HG03135 (cell line): ENCODE results near the gene SMCO4.

Source experiments
- ATAC-seq: cut with Tn5 transposase; IDR thresholded peaks from one replicate; pipeline ENCODE4 v1.9.1; 2021; ENCODE audit warnings: mild to moderate bottlenecking, moderate library complexity; ENCODE audit not compliant: unreplicated experiment

Gene SMCO4

DNA sequence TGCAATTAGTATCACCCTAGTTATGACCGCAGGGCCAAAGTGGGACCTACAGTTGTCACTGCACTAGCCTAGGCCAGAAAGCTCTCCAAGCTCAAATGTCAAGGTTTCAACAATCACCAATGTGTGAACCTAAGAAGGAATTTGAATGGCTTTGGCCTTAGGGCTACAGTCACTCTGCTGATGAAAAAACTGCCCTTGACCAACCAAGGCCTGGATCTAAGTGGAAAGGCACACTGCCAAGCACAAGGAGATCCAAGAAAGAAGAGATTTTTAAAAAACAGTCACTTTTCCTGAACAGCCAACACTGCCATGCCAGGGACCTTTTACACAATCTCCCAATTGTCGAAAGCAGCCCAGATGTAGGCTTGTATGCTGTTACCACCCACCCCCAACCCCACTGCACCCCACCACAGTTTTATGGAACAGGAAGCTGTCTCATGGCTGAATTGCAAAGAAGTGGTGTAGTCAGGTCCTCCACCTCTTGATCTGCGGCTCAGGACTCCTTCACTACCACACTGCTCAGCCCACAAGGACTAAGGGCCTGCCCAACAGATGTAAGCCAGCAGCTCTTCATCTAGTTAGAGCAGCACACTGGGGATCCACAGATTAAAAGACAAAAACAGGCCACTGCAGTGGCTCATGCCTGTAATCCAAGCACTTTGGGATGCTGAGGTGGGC is 32.9 kb downstream of the SMCO4 start:
- ATAC-seq, result no peak

DNA sequence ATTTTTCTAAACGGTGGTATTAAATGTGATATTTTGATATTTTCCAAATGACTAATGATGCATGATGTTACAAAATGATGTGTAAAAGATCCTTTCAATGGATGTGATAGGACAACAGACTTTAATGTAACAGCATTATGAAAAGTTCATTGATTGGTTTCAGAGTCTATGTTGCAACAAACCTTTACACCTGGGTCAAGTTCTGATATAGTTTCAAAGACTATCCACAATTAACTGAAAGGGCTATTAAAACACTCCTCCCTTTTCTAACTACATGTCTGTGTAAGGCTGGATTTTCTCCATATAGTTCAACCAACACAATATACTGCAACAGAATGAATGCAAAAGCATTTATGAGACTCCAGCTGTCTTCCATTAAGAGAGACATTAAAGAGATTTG is 35.7 kb downstream of the SMCO4 start:
- ATAC-seq, result no peak

- no peak for ATAC-seq
These were observed 37.5 kb downstream of the SMCO4 start for GRCh38 chr11:93505703-93506102.

DNA sequence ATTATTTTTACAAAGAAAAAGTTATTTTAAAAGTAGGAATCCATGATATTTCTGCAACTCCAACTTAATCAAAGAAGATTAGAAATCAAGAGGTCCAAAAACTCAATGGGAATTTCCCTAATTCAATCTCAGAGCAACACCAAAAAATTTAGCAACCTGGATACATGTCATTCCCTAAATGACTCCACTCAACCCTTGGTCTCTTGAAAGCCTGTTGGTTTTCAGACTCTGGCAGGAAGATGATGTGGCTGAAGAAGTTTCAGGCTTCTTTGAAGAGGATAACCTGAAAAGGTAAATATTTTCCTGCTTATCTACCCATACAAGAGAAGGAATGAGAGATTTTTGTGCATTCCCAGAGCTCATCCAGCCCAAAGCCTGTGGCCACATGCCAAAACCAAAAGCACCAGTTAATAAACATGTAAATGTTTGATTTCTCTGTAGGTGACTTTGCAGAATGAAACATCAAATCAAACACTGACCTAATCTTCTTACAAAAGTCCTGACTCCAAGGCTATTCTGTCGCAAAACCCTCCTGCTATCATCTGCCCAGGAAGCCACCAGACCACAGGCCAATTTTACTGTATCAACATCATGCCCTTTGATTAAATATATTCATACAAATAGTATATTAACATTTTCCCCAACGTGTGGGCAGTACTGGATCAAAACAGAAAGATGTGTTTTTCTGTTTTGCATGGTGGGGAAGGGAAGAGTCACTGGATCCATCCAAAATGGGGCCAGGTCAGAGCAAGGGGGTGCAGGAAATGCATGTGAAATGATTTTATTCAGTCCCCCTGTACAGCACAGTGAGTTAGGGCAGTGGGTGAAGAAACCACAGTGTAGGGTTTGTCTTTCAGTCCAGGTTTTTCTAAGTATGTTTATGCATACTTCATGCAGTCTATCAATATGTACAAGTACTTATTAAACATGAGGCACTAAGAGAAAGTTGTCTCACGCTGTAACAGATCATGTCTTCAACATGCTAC is 38.8 kb downstream of the SMCO4 start:
- ATAC-seq, result no peak

- no peak for ATAC-seq
These were observed 41.3 kb downstream of the SMCO4 start for GRCh38 chr11:93501856-93502255.

DNA sequence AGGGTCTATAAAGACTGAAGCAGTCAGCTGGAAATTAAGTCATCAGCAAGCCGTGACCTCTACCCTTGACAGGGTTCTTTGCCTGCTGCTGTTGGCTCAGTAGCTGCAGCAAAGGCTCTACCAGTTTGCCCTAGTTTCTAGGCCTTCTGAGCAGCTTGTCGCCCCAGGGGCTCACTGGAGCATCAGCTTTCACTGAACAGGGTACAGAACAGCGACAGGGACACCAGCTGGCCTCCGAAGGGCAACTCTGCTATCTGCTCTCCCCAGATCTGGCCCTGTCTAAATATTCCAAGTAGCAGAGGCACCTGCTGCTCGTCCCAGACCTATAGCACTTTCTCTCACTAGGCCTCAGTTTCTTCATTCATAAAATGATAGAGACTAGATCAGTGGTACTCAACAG is 42.4 kb downstream of the SMCO4 start:
- no peak for ATAC-seq

GRCh38 chr11:93498641-93499040 is 44.5 kb downstream of the SMCO4 start:
- no peak for ATAC-seq

GRCh38 chr11:93498161-93498560 is 45.0 kb downstream of the SMCO4 start:
- ATAC-seq, result no peak

- ATAC-seq, result no peak
These were observed 45.6 kb downstream of the SMCO4 start for GRCh38 chr11:93497596-93497995.

DNA sequence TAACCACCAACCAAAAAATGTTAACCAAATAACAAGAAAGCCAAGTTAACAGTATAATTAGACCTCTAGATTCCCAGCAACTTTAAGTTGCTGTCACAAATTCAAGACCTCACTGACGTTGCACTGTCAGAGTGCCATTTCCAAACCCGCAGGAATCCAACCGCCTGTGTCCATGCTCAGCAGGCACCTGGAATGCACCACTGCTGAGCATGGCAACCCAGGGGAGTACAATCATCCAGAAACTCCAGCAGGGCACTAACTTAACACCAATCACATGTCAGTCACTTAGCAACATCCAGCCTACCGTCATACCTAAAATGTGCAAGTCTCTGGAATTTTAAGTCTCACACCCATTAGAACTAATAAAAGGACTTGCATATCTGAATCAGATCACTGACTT is 48.8 kb downstream of the SMCO4 start:
- ATAC-seq, result no peak

DNA sequence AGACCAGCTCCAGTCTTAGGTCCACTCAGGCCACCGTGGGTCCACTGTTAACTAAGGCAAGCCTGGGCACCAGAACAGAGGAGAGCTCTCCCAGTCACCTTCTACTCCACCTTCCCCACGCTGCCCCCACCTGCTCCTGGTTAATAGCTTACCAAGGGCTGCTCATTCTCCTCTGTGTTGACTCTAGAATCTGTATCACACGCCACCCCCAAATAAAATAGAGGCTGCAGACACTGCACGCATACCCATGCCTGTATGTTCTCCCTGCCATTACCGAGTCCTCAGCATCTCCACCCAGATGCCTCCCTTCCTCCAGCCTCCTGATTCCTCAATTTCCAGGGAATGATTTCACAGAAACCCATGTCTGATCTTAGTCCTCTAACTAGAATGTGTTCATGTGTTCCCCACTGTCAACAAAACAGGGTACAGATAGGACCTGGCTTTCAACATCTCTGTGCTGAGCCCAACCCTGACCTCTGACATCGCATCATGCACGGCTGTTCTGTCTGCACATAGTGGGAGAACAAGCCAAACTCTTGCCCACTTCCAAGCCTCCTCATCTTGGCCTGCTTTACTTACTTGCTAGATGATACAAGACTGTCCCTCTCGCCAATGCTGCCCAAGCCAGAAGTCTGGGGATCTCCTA is 49.8 kb downstream of the SMCO4 start:
- no peak for ATAC-seq

- ATAC-seq, result no peak
These were observed 50.5 kb downstream of the SMCO4 start for GRCh38 chr11:93492464-93493251.

DNA sequence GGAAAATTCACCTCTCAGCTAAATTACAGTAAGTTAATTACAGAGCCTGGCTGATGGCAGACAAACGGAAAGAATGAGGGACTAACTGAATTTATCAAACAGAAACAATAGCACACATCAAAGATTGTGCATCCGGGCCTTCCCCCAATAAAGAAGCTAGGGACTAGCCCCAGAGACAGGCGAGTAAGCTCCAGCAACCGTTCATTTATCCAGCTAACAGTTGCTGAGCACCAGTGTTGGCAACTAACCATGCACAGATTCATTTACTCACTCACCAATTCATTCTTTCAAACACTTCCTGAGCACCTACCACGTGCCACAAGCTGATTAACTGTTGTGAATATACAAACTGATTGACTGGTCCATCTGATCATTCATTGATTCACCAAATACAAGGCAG is 51.2 kb downstream of the SMCO4 start:
- no peak for ATAC-seq

DNA sequence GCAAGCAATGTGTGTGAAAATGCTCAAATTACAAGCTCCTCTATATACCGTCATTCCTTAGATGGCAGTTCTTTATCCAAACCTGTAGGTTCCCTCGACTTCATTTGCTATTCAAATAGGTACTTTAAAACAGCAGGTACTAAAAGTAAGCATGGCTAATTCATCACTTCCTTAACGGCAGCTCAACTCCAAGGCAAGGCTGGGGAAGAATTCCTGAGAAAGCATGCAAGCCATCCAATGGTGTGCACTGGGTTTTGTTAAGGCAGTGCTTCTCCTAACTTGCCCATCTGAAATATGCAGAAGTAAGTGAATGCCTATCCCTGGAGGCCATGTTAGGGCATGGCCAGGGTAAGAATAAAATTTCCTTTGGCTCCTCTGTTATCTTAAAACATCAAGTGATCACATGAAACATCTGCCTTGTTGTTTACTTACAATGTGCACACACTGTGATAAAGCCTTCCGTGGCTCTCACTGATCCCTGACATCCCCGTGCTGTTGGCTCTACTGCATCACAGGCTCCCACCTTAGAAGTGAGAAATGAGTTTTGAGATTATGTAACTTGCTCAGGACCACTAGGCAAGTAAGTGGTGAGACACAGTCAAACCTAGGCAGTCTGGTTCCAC is 52.1 kb downstream of the SMCO4 start:
- no peak for ATAC-seq

DNA sequence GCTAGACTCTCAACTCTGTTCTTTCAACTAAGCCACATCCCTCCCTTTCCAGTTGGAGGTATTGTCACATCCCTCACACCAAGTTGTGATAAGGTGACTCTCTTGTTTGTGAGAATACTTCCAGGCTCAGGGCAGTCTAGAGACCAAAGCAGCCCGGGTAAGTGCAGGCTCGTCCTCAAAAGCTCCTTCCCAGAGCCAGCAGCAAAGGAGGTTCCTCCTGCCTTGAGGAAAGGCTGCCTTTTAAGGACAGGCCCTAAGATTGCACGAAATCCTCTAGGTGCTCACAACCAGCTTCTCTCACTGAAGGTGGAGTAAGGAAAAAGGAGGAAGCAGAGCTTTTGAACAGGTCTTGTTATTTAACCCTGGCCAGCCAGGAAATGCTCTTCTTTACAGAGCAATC is 53.4 kb downstream of the SMCO4 start:
- ATAC-seq, result no peak

DNA sequence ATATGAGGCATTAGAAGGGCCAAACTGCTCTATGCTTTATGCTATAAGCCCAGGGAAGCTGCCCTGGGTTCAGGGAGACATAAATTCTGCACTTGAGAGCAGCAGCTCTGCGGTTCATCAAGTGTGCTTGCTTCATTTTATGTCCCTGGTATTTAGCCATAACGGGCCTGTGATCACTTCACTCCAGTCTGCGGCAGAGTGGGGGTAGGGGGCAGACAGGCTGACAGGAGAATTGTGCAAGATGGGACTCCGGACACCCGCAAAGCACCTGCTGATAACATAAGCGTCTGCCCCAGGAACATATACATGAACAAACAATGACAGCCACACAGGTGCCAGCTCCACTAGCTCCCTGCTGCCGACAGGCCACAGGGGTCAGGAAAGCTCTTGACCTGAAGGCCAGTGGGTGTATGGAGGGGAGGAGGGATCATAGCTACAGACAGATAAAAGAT is 56.1 kb downstream of the SMCO4 start:
- ATAC-seq, result no peak

DNA sequence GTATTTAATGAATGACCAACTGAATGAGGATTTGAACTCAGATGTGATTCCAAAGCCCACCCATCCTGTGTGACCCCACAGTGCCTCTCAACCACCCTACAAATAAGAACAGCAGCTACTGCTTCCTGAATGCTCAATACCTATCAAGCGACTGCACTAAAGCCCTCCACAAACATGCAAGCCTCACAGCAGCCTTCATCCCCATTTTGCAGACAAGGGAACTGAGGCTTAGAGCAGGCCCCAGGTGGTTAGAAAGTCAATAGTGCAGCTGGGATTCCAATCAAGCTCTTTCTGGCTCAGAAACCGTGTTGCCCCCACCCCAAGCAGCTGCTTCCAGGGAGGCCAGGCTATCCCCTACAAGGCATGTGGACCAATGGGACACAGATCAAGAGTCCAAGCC is 57.2 kb downstream of the SMCO4 start:
- no peak for ATAC-seq

GRCh38 chr11:93484716-93485115 is 58.5 kb downstream of the SMCO4 start:
- no peak for ATAC-seq

DNA sequence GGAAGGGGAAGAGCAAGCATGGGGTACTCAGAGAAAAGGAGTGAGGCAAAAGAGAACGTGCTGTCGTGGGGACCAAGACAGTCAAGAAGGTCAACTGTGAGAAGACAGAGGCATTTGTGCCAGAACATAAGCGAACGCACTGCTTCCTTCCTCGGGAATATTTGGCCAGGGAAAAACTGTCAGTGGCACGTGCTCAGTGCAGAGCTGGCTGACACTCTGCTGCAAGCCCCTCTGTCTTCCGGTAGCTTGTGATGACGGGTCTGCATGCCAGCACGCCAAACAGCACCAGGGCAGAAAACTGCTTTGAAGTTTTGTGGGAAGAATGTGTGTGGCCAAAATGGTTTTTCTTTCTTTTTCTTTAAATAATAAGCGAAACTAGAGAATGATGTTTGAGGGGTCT is 60.6 kb downstream of the SMCO4 start:
- no peak for ATAC-seq

GRCh38 chr11:93481696-93482095 is 61.5 kb downstream of the SMCO4 start:
- no peak for ATAC-seq
